GM19023 (cell line): ENCODE measurements around the gene FRAT2.
A peak's percentile ranks its signal among the peaks of the same experiment; 100 is the strongest.
"Not testable (repeated sequence)": the region's sequence is repeated elsewhere in the genome, so short reads cannot be mapped to it uniquely, and the experiment has no call there.

Experiments
- ATAC-seq: cut with Tn5 transposase; IDR thresholded peaks from one replicate; pipeline ENCODE4 v1.9.1; 2021; ENCODE audit warnings: mild to moderate bottlenecking, moderate library complexity; ENCODE audit not compliant: unreplicated experiment

Gene FRAT2

DNA sequence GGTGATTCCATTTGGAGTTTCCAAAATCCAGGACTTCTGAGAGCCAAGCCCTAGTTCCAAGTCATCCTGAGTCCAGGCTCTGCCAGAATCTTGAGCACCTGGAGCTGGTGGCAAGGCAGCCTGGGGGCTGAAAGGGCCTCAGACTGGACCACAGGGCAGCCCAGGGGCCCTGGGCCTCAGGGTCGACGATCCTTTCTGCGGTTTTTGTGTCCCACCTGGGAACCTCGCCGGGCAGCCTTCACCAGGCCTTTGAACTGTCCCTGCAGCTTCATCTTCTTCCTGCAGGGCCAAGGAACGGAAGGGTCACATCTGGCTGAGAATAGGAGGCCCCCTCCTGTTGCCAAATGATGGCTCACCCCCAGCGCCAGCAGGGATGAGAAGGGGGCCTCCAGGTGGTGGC is 22.4 kb upstream of the FRAT2 start:
- no peak for ATAC-seq

DNA sequence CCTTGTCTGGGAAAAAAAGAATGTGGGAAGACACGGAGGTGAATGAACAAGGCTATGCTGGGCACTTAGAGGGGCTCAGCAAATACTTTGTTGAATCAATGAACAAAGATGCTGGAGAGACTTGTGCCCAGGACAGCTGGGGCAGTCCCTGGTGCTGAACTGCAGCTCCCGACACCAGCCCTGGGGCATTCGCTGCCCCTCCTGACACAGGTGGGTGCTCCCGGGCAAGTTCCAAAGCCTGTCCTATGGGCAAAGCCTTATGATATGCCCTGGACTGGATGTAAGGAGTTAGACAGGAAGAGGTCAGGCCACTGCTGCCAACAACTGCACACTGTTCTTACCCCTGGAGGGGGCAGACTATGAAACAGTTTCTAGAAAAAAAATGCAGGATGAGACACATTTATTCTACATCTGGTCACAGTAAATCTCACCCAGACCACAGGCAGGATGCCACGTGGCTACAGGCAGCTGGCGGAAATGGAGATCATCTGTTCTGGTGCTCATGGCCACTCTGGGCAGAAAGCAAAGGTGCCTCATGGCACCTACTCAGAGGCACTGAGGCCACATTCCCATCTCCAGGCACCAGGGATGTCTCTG is 21.9 kb upstream of the FRAT2 start:
- no peak for ATAC-seq

DNA sequence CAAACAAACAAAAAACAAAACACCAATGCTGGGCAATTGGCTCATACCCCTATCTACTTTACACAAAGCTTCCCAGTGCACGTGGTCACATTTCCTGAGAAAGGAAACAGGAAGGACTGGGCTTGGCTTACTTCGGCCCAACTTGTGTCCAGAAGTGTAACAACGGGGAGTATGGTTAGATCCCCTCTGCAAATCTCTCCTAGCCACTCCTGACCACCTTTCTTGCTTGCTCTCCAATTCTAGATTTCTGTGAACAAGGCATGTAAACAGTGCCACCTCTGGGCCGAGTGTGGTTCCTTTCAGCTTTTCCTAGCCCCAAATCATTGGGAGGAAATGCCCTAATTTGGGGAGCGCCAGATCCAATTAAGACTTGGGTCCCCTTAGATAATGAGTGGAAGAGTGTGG is 21.0 kb upstream of the FRAT2 start:
- ATAC-seq, result no peak

DNA sequence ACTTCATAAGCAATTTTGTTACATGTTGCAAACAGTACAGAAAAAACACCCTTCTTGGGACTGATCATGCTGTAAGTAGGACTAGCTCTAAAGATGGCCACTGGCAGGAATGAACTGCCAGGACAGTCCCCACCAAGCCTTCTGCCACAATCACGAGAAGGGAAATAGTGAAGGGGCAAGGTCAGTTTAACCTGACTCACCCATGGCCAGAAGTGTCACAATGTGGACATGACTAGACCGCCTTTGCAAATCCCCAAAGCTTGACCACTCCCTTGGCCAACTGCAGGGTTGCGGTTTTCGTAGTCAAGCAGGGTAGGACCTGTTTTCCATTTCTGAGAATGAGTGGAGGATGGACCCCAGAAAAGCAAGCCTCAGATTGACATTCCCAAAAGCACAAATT is 19.4 kb upstream of the FRAT2 start:
- no peak for ATAC-seq

DNA sequence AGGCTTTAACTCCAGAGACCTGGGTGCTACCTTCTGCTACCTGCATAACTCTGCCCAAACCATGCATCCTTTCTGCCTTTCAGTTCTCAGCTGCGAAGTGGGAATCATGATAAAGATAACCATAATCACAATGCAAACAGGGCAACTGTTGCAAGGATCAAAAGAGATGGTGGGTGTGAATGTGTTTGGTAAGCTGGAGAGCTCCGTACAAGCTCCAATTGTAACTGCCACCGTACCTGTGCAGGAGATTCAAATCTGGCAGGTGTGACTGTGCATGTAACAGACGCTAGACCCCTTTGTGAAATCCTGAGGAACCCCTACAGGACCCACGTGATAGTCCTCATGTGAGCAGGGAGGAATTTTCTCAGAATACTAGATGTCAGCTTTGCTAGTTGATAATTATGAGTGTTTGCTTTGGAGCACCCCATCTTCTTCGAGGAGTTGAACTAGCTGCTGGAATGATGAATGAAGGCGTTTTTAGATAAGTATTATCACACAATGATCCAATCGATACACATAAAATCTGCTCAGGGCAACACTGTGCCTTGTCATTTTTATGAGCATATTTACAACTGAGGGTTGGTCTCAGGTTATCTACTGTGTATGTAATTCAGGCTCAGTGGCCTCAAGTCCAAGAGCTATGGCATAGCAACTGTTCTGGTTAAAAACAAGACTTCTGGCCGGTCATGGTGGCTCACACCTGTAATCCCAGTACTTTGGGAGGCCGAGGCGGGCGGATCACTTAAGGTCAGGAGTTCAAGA is 15.4 kb upstream of the FRAT2 start:
- ATAC-seq, result no peak

DNA sequence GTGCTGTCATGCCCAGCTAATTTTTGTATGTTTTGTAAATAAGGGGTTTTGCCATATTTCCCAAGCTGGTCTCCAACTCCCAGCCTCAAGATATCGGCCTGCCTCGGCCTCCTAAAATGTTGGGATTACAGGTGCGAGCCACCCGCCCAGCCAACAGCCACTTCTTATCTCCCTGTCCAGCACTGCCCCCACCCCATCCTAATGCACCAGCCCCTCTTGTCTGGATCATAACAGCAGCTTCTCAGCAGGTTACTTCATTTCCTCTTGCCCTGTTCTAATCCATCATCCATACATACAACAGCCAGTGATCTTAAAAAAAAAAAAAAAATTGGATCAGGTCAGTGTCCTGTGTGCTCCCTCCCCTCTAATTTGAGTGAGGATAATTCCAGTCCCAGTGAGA is 12.8 kb upstream of the FRAT2 start:
- no peak for ATAC-seq

DNA sequence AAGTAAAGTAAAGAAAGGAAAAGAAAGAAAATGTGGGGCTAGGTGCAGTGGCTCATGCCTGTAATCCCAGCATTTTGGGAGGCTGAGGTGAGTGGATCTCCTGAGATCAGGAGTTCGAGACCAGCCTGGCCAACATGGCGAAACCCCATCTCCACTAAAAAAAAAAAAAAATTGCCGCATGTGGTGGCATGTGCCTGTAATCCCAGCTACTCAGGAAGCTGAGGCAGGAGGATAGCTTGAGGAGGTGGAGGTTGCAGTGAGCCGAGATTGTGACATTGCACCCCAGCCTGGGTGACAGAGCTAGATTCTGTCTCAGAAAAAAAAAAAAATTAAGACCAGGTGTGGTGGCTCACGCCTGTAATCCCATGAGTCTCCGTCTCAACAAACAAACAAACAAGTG is 9.1 kb upstream of the FRAT2 start:
- not testable (repeated sequence) for ATAC-seq

DNA sequence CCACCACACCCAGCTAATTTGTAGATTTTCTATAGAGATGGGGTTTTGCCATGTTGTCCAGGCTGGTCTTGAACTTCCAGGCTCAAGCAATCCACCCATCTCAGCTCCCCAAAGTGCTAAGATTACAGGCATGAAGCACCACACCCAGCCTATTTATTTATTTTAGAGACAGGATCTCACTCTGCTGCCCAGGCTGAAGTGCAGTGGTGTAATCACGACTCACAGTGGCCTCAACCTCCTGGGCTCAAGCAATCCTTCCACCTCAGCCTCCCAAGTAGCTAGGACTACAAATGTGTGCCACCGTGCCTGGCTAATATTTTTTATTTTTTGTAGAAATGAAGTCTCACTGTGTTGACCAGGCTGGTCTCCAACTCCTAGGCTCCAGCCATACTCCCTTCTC is 6.9 kb upstream of the FRAT2 start:
- ATAC-seq, result no peak

DNA sequence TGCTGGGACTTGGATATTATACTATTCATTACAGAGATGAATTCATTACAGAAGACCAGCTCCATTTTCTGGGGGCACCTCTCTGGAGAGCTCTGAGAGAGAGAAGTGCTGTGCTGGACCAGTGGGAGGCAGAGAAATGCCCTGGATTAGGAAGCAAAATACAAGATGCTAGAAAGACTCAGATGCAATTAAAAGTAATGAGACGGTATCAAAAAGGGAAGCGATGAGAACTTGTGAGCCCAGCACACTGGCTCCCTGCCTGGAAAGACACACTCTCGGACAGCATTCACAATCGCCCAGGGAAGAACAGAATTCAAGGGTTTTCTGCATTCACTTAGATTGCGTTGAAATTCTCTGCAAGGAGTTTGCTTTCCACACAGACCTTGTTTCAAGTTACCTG is 3.5 kb upstream of the FRAT2 start:
- no peak for ATAC-seq

DNA sequence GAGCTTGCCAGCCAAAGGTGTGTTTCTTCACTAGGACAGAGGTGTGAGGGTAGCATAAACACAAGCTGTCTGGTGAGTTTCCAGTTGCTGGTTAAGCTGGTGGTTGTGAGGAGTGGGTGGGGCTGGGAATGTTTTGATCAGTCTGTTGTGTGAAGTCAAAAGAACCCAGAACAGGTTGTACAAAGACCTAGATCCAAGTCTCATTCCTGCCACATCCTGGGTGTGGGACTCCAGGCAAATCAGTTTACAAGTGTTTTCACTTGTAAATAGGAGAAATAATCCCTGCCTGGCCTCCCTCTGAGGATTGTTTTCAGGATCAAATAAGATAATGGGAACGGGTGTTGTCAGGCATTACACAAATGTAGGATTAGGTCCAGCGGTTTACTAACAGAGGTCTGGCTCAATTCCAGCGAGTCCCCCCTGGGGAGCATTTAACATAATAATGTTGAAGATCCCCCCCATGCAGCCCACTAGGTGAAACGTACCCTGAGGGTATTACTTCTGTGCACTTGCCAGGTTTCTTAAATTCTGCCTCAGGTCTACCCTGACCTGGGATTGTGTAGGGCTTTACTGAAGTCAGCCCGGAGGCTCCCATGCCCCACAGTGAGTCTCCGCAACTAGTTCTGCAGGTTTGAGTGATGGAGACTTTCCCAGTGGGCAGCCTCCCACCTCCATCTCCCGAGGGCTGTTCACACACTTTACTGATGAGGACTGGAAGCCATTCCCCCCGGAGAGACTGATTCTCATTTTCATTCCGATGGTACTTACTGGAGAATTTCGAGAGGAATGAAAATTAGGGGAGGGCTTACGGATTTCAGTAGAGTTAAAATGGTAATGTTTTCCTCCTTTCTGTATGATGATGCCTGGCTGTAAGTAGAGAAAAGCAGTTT is 2.7 kb upstream of the FRAT2 start:
- no peak for ATAC-seq

DNA sequence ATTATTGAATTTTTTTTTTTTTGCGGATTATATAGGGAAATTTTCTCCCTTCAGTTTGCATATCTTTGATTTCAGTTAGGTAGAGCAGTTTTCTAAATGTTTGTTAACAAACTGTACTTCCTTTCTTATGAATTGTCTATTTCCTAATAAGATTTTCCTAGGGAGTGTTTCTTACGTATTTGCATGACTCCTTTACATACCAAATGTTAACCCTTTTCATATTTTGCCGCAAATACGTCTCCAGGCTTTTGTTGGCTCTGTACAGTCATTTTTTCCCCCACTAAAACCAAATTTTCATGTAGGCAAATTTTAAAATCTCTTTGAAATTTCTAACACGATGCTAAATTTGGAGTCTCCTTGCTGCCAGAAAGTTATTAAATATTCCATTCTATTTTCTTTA is 1.9 kb upstream of the FRAT2 start:
- ATAC-seq, result no peak

DNA sequence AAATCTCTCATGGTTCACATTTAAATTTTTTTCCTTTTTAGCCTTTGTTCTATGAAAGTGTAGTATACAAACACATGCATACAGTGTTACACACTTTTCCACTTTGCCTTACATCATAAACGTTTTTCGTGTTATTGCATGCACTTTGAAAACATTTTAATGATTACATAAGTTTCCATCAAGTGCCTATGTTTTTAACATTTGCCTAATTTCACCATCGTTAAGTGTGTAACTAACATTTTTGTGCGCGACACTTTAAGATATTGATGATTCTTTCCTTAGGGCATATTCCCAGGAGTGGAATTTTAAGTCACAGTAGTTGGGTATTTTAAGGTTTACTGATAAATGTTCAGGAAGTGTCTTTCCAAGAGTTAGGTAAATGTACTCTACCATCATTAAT is 1.5 kb upstream of the FRAT2 start:
- ATAC-seq, result no peak

DNA sequence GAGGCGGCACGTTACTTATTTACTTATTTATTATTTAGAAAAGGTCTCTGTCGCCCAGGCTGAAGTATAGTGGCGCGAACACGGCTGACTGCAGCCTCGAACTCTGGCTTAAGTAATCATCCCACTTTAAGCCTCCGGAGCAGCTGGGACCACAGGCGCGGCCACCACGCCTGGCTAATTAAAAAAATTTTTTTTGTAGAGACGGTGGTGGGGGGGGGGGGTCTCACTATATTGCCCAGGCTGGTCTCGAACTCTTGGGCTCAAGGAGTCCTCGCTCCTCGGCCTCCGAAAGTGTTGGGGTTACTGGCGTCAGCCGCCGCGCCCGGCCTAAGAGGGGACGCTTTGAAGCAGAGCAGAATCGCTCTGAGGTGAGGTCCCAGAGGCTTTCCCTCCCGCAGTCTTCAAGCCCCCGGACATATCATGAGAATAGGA is 675 bp upstream of the FRAT2 start:
- no peak for ATAC-seq

DNA sequence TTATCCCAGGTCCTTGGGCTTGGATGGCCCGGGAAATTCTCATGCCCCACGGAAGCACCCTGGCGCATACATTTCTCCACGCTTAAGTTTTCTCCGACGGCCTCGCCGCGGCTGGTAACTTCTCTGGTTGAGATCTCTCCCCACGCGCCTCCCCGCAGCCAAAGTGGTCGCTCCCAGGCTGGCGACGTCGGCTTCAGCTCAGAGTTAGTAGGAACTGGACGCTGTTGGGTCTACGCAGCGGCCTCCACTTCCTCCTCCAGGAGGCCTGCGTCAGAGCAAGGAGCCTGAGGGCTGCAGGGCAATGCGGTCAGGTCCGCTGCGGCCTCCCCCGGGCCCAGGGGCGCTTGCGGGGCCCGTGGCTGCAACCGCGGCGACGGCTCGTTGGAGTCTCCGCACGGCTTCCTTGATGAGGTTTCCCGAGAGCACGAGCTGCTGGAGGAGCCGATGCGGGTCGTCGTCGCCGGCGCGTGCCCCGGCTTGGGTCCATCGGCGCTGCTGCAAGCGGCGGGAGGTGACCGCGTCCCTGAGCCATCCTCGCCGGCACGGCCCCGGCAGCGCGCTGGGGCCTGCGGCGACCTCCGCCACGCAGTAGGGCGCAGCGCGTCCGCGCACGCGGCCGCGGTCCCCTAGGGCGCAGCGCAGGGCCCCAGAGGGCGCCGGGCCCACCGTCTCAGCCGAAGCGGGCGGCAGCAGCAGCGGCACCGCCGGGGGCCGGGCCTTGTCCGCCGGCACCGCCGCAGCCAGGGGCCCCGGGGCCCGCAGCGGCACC is 744 bp downstream of the FRAT2 start:
- peak; percentile 20 for ATAC-seq

DNA sequence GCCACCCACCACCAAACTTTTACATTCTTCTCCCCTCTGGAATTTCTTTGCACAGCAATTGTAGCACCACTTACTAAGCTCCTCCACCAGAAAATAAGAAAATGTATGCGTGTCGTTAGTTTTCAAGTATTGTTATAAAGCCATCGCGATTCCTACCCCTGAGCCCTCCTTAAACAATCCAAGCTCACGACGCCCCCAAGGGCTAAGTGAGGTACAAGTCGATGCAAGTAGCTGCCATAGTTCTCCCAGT is 1.3 kb downstream of the FRAT2 start:
- ATAC-seq, result no peak

DNA sequence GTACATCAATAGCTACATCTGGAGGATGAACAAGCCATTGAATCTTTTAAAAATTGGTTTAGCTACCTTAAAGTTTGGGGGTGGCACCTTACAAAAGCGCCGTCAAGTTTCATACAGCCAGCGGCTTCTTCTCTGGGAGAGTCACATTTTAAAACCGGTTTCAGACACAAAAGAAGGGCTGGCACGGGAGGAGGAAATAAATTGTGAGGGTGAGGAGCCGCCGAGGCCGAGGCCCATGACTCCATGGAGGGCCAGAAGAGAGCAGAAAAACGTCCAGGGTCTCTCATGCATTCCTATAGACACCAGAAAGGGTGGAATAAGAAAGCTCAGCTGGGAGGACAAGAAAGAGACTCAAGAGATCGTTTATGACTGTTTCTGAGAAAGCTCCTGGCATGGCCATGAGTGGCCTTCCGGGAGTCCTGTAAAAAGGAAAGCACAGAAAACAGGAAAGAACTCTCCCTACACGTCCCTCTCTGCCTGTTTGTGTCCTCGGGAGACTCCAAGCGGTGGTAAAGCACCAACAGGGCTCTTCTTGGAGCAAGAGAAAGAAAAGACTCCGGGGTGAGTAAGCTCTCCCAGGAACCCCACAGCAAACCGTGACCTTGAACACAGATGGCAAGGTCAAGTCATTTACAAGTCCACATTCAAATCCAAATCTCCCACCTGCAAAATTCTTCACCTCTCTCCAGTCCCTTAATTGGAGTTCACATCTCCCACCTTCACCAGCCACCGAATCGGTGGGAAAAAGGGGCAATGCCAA is 1.8 kb downstream of the FRAT2 start:
- no peak for ATAC-seq

DNA sequence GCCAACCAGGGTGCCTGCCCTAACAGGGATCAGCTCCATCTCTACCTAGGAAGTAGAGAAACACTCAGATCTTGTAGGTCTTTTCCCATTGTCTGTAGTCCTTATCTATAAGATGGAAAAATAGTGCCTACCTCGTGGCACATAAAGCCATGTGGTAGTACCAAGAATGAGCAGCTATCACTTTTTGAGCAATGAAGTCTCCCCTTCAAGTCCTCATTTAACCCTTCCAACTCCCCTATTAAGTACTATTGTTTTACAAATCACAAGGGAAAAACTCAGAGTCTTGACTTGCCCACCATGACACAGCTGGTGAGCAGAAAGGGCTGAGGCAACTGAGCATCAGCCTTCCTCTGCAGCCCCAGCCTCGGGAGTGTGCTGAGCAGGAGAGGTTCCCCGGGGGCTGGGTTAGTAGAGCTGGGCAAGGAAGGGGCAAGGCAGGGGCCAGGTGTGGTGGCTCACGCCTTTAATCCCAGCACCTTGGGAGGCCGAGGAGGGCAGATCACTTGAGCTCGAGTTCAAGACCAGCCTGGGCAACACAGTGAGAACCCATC is 3.3 kb downstream of the FRAT2 start:
- no peak for ATAC-seq

DNA sequence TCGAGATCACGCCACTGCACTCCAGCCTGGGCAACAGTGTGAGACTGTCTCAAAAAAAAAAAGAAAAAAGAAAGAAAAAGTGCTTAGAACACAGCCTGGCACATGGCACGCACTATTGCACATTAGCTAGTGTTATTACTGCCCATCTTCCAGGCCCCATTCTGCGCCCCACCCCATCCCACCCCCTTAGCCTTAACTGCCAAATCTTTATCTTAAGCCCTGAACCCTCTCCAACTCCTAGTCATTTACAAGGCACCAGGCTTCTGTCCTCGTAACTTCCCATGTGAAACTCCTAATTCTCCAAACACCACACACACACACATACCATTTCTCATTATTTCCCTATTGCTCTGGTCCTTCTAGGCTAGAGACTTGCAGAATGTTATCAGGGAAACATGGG is 4.8 kb downstream of the FRAT2 start:
- no peak for ATAC-seq

DNA sequence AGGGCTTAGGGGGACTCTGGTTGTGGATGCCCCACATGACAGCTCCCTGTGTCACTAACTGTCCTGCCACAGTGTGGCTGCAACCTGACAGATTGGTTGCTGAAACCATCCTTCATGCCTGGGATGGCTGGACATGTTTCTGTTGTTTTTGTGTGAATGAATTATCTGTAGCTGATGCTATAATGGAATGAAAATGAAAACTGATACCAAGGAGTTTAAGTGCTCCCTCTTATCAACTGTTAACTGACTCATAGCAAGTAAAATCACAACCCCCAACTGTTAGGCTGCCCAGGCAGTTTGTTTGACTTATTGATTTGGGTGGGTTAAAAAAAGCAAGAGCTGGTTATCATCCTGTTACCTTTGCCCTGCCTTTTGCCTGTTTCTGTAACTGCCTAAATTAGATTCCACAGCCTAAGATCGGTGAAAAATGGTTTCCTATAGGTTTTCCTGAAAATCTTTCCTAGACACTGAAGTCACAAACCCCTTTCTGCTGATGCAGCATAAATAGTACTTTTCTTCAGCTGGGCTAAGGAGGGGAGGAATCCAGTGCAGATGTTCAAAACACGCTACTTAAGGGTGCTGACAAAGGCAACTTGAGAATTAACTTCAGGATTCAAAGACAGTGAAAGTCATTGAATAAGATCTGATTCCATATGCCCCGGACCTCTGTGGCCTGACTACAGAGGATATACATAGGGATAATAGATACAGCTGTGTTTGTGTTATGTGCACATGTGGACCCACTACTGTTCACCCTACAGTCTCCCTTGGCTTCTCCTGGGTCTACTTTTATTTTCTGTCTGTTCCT is 5.7 kb downstream of the FRAT2 start:
- no peak for ATAC-seq
